CD4-positive, alpha-beta T cell treated with Interleukin-12 subunit alpha and Interleukin-12 subunit beta, for 1 hour (primary cell): ENCODE measurements around the gene UQCRC2.
"Not testable (repeated sequence)": the region's sequence is repeated elsewhere in the genome, so short reads cannot be mapped to it uniquely, and the experiment has no call there.

ENCODE experiments used
- DNase-seq: peaks from one replicate; pipeline ENCODE4 v3.0.0-alpha.2; 2020

The UQCRC2 gene

GRCh38 chr16:22013486-22013885 is 60.3 kb downstream of the UQCRC2 start:
- DNase-seq: no peak

- DNase-seq: no peak
Measured at GRCh38 chr16:22014271-22014873, 61.2 kb downstream of the UQCRC2 start.

GRCh38 chr16:22016927-22017326 is 63.8 kb downstream of the UQCRC2 start:
- DNase-seq: no peak

- no peak for DNase-seq
Measured at GRCh38 chr16:22018559-22018958, 65.4 kb downstream of the UQCRC2 start.

GRCh38 chr16:22022151-22022550 is 69.0 kb downstream of the UQCRC2 start:
- DNase-seq: no peak

GRCh38 chr16:22023505-22023904 is 70.3 kb downstream of the UQCRC2 start:
- no peak for DNase-seq

- not testable (repeated sequence) for DNase-seq
Measured at GRCh38 chr16:22024785-22025184, 71.6 kb downstream of the UQCRC2 start.

- no peak for DNase-seq
Measured at GRCh38 chr16:22027633-22028032, 74.5 kb downstream of the UQCRC2 start.

GRCh38 chr16:22029632-22030031 is 76.5 kb downstream of the UQCRC2 start:
- DNase-seq: no peak

GRCh38 chr16:22030087-22030812 is 77.1 kb downstream of the UQCRC2 start:
- DNase-seq: no peak

GRCh38 chr16:22031483-22032083 is 78.4 kb downstream of the UQCRC2 start:
- no peak for DNase-seq
